Karpas-422 (cell line): ENCODE results near the gene C4orf50. TPM values are rescaled to one million over a fixed set of nuclear protein-coding genes. Genes with fewer than 3 reads are reported as not detected.
A peak's percentile ranks its signal among the peaks of the same experiment; 100 is the strongest.

Experiments used
- DNase-seq: peaks from one replicate; pipeline ENCODE4 v3.0.0-alpha.2; 2015
- H2AFZ ChIP-seq: fragments of 200-600 bp; sonication (generic); 2 replicates; pipeline ENCODE4 v1.6.1; 2014; ENCODE audit warnings: antibody characterized with exemption, low read length, mixed read lengths
- H3K27ac ChIP-seq: fragments of 200-600 bp; sonication (generic); 2 replicates; pipeline ENCODE4 v1.5.1; 2014; ENCODE audit warnings: mild to moderate bottlenecking, low read length, moderate library complexity
- H3K27me3 ChIP-seq: fragments of 200-600 bp; sonication (generic); 2 replicates; pipeline ENCODE4 v1.6.1; 2014; ENCODE audit warnings: low read length, mixed read lengths
- H3K36me3 ChIP-seq: fragments of 200-600 bp; sonication (generic); 2 replicates; pipeline ENCODE4 v1.6.1; 2014; ENCODE audit warnings: low read length, mixed read lengths; ENCODE audit not compliant: insufficient read depth
- H3K4me1 ChIP-seq: fragments of 200-600 bp; sonication (generic); 2 replicates; pipeline ENCODE4 v1.6.1; 2014; ENCODE audit warnings: mild to moderate bottlenecking, low read length, mixed read lengths
- H3K4me2 ChIP-seq: fragments of 200-600 bp; sonication (generic); 2 replicates; pipeline ENCODE4 v1.6.1; 2014; ENCODE audit warnings: low read length, low read depth, mild to moderate bottlenecking; ENCODE audit not compliant: poor library complexity, severe bottlenecking
- H3K4me3 ChIP-seq: fragments of 200-600 bp; sonication (generic); 2 replicates; pipeline ENCODE4 v1.5.1; 2014; ENCODE audit warnings: mild to moderate bottlenecking, antibody characterized with exemption, low read length, mixed read lengths
- H3K79me2 ChIP-seq: fragments of 200-600 bp; sonication (generic); 2 replicates; pipeline ENCODE4 v1.6.1; 2014; ENCODE audit warnings: mild to moderate bottlenecking, low read length, mixed read lengths
- H3K9ac ChIP-seq: fragments of 200-600 bp; sonication (generic); 2 replicates; pipeline ENCODE4 v1.6.0; 2014; ENCODE audit warnings: low read length
- H3K9me2 ChIP-seq: fragments of 200-600 bp; sonication (generic), shearing (Covaris generic); replicated peaks from 2 replicates; pipeline ENCODE4 v1.6.0; 2014; ENCODE audit warnings: mild to moderate bottlenecking, low read length, moderate library complexity; ENCODE audit not compliant: insufficient read depth
- H3K9me3 ChIP-seq: fragments of 300-700, 200-600 bp; sonication (generic); 2 replicates; pipeline ENCODE4 v1.6.1; 2014; ENCODE audit warnings: low read length, mixed read lengths
- H4K20me1 ChIP-seq: fragments of 200-600 bp; sonication (generic); 2 replicates; pipeline ENCODE4 v1.6.1; 2014; ENCODE audit warnings: mild to moderate bottlenecking, antibody characterized with exemption, low read length, low read depth; ENCODE audit not compliant: insufficient read depth
- total RNA-seq: library from RNA; depleted of rRNA; stranded (reverse); fragments of >200 nt; shearing (Covaris generic); gene quantifications from 2 replicates; pipeline ENCODE4 v1.2.3, GENCODE V29; 2014; ENCODE audit warnings: low replicate concordance

C4orf50 gene
- total RNA-seq, 1 experiment from 2014 or later, result 0.19 TPM

DNA sequence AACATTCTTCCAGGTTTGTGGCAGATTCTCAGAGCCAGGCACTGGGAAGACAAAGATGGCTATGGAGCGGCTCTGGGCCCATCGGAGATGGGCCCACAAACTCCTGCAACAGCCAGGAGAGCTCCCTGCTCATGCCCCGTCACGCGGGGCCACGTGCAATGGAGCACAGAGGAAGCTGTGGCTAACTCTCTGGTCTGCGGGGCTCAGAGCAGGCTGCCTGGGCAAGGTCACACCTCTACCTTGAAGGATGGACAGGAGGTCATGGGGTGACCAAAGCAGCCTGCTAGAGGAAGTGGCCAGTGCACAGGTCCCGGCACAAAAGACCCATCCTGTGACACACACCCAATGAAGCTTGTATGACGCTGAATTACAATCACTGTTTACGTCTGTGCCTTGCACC, 45.2 kb downstream of the C4orf50 start:
- no peak for DNase-seq
- H3K27ac ChIP-seq, result no peak overlapping the region
- no peaks in the 10 kb centered on the region for H3K79me2 ChIP-seq
- no peak overlapping the region for H3K4me2 ChIP-seq
- 0 out of 2 replicates have a peak, but pooled peaks cover 2% of the 10 kb centered on the region for H3K27me3 ChIP-seq
- no peaks in the 10 kb centered on the region for H4K20me1 ChIP-seq
- H2AFZ ChIP-seq, result no peak overlapping the region
- no peaks in the 10 kb centered on the region for H3K36me3 ChIP-seq
- H3K4me3 ChIP-seq, result no peak overlapping the region
- H3K9ac ChIP-seq, result no peak overlapping the region
- no peaks in the 10 kb centered on the region for H3K9me3 ChIP-seq
- no peaks in the 10 kb centered on the region for H3K9me2 ChIP-seq
- peaks cover 39% of the 10 kb centered on the region for H3K4me1 ChIP-seq

DNA sequence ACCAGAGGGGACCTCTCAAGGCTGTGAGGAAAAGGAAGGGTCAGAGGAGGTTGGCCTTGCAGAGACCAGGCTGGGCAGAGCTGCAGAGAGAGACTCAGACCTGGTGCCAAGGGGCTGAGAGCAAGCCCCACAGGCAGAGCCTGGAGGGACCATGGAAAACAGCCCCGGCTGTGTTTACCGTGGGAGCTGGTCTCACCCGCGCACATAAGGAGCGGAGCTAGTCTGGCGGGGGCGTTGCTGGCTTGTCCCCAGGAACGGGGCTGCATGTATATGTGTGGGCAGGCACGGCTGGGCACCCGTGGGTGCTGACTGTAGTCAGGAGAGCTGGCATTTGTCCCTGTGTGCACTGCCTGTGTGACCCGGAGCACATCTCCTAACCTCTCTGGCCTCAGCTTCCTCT, 45.7 kb downstream of the C4orf50 start:
- Histone ChIP-seq H3K4me1 (peaks cover 39% of the 10 kb centered on the region), H2AFZ (no peak overlapping the region)
- DNase-seq, result no peak

DNA sequence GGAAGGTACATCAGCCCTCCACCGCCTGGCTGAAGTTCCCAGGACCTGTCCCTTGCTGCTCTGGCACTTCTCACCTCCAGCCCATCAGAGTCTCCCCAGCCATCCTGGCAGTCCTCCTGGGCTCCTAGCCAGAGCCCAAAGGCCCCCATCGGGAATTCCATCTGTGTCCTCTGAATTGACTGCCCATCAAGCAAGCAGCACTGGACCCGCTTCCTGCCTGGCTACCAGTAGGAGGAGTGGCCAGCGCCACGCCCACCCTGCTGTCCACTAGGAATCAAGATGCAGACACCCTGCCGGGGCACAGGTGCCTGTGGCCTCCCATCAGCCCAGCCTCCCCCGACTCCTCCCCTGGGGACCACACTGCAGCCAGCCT, 47.2 kb downstream of the C4orf50 start:
- Histone ChIP-seq H3K36me3 (no peaks in the 10 kb centered on the region), H3K9me3 (no peaks in the 10 kb centered on the region), H3K9me2 (no peaks in the 10 kb centered on the region), H3K79me2 (no peaks in the 10 kb centered on the region), H3K27me3 (0 out of 2 replicates have a peak, but pooled peaks cover 2% of the 10 kb centered on the region), H3K9ac (no peak overlapping the region), H2AFZ (no peak overlapping the region), H3K4me1 (peaks cover 38% of the 10 kb centered on the region), H4K20me1 (no peaks in the 10 kb centered on the region), H3K4me2 (no peak overlapping the region), H3K27ac (no peak overlapping the region), H3K4me3 (no peak overlapping the region)
- no peak for DNase-seq

More for the DNA sequence above, 45.7 kb downstream of the C4orf50 start:
- no peak overlapping the region for H3K9ac ChIP-seq
- H3K9me2 ChIP-seq, result no peaks in the 10 kb centered on the region
- H4K20me1 ChIP-seq, result no peaks in the 10 kb centered on the region
- H3K27ac ChIP-seq, result no peak overlapping the region
- no peaks in the 10 kb centered on the region for H3K36me3 ChIP-seq
- no peaks in the 10 kb centered on the region for H3K79me2 ChIP-seq
- no peak overlapping the region for H3K4me2 ChIP-seq
- 0 out of 2 replicates have a peak, but pooled peaks cover 2% of the 10 kb centered on the region for H3K27me3 ChIP-seq
- no peaks in the 10 kb centered on the region for H3K9me3 ChIP-seq
- no peak overlapping the region for H3K4me3 ChIP-seq

DNA sequence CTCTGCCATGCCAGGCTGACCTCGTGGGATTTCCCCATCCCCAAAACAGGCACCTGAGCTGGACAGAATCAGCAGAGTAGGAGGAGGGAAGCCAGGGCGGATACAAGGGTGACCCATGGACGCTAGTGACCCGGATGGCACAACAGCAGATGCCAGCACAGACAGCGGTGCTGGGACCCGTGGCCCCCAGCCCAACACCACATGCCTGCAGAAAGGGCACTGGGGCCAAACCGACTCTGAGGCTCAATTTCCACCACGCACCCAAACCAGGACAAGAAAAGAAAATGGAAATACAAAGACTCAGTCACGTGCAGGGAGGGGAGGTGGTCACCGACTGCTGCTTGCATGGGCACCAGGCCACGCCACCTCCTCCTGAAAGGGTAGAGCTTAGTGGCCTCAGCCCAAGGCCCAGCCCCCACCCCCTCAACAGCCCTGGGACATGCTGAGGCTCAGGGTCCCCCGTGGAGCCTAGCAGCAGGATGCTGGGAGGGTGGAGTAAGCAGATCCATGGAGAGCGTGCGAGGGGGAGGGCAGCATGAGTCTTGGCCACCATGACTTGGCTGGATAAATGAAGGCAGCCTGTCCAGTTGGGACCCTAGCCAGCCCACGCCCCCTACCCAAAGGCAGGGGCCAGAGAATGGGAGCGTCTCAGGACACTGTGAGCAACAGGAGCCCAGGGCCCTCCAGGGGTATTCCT, 47.7 kb downstream of the C4orf50 start:
- Histone ChIP-seq H3K36me3 (no peaks in the 10 kb centered on the region), H3K9ac (no peak overlapping the region), H3K4me1 (peaks cover 38% of the 10 kb centered on the region), H3K27ac (no peak overlapping the region), H3K79me2 (no peaks in the 10 kb centered on the region), H3K4me3 (no peak overlapping the region), H2AFZ (no peak overlapping the region), H3K9me2 (no peaks in the 10 kb centered on the region), H3K27me3 (0 out of 2 replicates have a peak, but pooled peaks cover 2% of the 10 kb centered on the region), H4K20me1 (no peaks in the 10 kb centered on the region), H3K9me3 (no peaks in the 10 kb centered on the region), H3K4me2 (no peak overlapping the region)
- DNase-seq, result no peak

DNA sequence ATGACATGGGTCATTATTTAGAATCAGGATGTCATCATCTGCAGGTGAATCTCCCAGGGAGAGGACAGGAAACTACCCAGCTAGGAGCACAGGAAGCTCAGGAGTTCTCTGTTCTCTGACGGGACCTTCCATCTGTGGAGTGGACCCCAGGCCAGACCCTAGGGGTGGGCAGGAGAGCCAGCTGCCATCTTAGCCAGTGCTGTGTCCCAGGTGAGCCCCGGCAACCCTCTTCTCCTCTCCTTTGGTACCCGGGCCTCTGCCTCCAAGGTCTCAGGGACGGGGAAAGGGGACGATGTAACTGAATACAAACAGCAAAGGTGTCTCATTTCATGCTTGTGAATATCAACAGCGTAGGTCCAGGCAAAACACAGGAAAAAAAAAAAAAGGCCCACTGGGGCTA, 48.5 kb downstream of the C4orf50 start:
- Histone ChIP-seq H3K9ac (no peak overlapping the region), H3K4me1 (peaks cover 38% of the 10 kb centered on the region), H3K36me3 (no peaks in the 10 kb centered on the region), H2AFZ (no peak overlapping the region), H3K9me2 (no peaks in the 10 kb centered on the region), H3K9me3 (no peaks in the 10 kb centered on the region), H3K4me2 (no peak overlapping the region), H3K4me3 (no peak overlapping the region), H3K27ac (no peak overlapping the region), H3K27me3 (0 out of 2 replicates have a peak, but pooled peaks cover 2% of the 10 kb centered on the region), H3K79me2 (no peaks in the 10 kb centered on the region), H4K20me1 (no peaks in the 10 kb centered on the region)
- no peak for DNase-seq

DNA sequence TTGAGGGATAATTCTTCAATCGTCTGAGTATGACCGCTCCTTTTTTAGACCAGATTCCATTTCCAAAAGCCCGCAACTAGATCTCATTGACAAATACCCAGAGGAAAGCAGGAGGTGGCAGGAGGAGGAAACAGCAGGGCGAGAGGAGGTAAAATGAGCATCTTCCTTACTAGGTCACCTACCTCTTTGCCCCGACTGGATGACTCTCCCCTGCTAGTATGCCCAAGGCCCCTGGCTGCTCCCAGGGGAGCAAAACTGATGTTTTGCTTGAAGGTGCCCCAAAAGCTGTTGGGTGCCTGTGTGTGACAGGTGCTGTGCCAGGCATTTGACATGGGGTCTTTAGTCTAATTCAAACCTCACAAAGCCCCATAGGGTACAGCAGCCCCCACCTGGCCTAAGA, 48.9 kb downstream of the C4orf50 start:
- Histone ChIP-seq H4K20me1 (no peaks in the 10 kb centered on the region), H3K9me2 (no peaks in the 10 kb centered on the region), H3K9me3 (no peaks in the 10 kb centered on the region), H3K9ac (no peak overlapping the region), H3K4me2 (no peak overlapping the region), H2AFZ (no peak overlapping the region), H3K27me3 (0 out of 2 replicates have a peak, but pooled peaks cover 2% of the 10 kb centered on the region), H3K4me1 (peaks cover 38% of the 10 kb centered on the region), H3K27ac (no peak overlapping the region), H3K4me3 (no peak overlapping the region), H3K79me2 (no peaks in the 10 kb centered on the region), H3K36me3 (no peaks in the 10 kb centered on the region)
- DNase-seq, result no peak

DNA sequence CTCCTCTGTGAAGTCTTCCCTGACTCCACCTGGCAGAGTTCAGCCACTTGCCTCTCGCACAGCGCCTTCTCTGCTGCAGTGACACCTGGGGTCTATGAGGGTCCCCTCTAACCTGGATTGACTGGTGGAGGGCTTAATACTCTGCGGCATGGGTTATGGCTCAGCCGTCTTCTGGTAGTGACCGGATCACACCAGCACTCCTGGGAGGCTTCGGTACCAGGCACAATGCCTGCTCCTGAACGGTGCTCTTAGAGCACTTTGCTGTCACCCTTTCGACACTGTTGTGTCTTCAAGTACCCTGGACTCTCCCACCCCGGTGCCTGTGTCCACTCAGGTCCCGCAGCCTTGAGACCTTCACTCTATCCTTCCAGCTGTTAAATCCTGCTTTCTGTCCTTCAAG, 50.0 kb downstream of the C4orf50 start:
- Histone ChIP-seq H3K9ac (no peak overlapping the region), H3K9me2 (no peaks in the 10 kb centered on the region), H3K9me3 (no peaks in the 10 kb centered on the region), H3K4me3 (no peak overlapping the region), H3K27me3 (0 out of 2 replicates have a peak, but pooled peaks cover 2% of the 10 kb centered on the region), H3K36me3 (no peaks in the 10 kb centered on the region), H3K4me2 (no peak overlapping the region), H3K27ac (no peak overlapping the region), H3K79me2 (no peaks in the 10 kb centered on the region), H3K4me1 (peaks cover 48% of the 10 kb centered on the region), H2AFZ (no peak overlapping the region), H4K20me1 (no peaks in the 10 kb centered on the region)
- DNase-seq, result no peak

DNA sequence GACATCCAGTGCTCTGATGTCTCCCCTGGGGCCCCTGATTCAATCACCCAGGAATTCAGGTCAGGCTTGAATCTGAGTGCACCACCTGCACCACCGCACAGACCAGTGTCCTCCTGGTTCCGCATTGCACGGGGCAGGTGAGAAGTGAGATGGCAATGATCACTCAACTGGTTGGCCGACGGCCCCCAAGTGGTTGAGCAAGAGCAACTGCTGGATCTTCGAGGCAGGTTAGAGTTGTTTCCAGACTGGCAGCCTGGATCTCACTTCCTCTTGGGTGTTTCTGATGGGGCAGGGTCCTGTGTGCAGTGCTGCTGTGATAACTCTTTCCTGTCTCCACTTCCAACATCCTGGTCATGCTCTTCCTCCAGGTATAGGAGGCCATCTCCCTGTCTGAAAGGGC, 50.4 kb downstream of the C4orf50 start:
- DNase-seq, result peak; percentile 84
- Histone ChIP-seq H3K9me2 (no peaks in the 10 kb centered on the region), H3K27ac (no peak overlapping the region), H3K4me1 (peaks cover 50% of the 10 kb centered on the region), H3K9me3 (no peaks in the 10 kb centered on the region), H3K4me2 (no peak overlapping the region), H3K27me3 (0 out of 2 replicates have a peak, but pooled peaks cover 2% of the 10 kb centered on the region), H3K4me3 (no peak overlapping the region), H4K20me1 (no peaks in the 10 kb centered on the region), H3K9ac (no peak overlapping the region), H3K36me3 (no peaks in the 10 kb centered on the region), H3K79me2 (no peaks in the 10 kb centered on the region), H2AFZ (no peak overlapping the region)
